WTC11 (cell line): Measurements from ENCODE around the gene NPTN. TPM values are rescaled to one million over a fixed set of nuclear protein-coding genes. Genes with fewer than 3 reads are reported as not detected.

Experiments used
- ATAC-seq: fragments of 200-7000 bp; cut with Tn5 transposase; 2 replicates; pipeline ENCODE4 v1.10.0; 2021; ENCODE audit warnings: mild to moderate bottlenecking, moderate library complexity
- CTCF ChIA-PET: fragments of 300-600 bp; sonication (Branson Sonifier 250); formaldehyde crosslinking; loops from one replicate; lab custom pipeline; 2021; ENCODE audit warnings: antibody characterized with exemption; lab: Charles Lee
- POLR2A ChIA-PET: fragments of 350-600 bp; sonication (Branson Sonifier 250); formaldehyde crosslinking; loops from one replicate; lab custom pipeline; 2021; ENCODE audit warnings: antibody characterized with exemption; lab: Charles Lee
- DNase-seq: peaks from one replicate; pipeline ENCODE4 v3.0.0; 2021; ENCODE audit warnings: low spot score
- H3K27ac Mint-ChIP-seq: 2 replicates; pipeline ENCODE4 v1.8.0; 2021; ENCODE audit warnings: mixed read lengths
- H3K27me3 Mint-ChIP-seq: 2 replicates; pipeline ENCODE4 v1.8.0; 2021; ENCODE audit warnings: low read depth, mild to moderate bottlenecking, moderate library complexity, mixed read lengths
- H3K36me3 Mint-ChIP-seq: 2 replicates; pipeline ENCODE4 v1.8.0; 2021; ENCODE audit warnings: mixed read lengths
- H3K4me1 Mint-ChIP-seq: 2 replicates; pipeline ENCODE4 v1.8.0; 2022; ENCODE audit warnings: mixed read lengths
- H3K4me3 Mint-ChIP-seq: 2 replicates; pipeline ENCODE4 v1.8.0; 2021; ENCODE audit warnings: mild to moderate bottlenecking, moderate library complexity, mixed read lengths
- H3K9me3 Mint-ChIP-seq: 2 replicates; pipeline ENCODE4 v1.8.0; 2021; ENCODE audit warnings: mixed read lengths
- AFF4 ChIP-seq: sonication (generic); formaldehyde crosslinking; IDR thresholded peaks from 2 replicates; pipeline ENCODE4 v1.8.1; 2023; ENCODE audit warnings: mild to moderate bottlenecking, missing genetic modification reagents, borderline replicate concordance
- ATF2 ChIP-seq: sonication (generic); formaldehyde crosslinking; IDR thresholded peaks from 2 replicates; pipeline ENCODE4 v1.8.1; 2022; ENCODE audit warnings: low read depth, missing genetic modification reagents, borderline replicate concordance
- MYBL2 ChIP-seq: sonication (generic); formaldehyde crosslinking; IDR thresholded peaks from 2 replicates; pipeline ENCODE4 v1.8.1; 2023; ENCODE audit warnings: mild to moderate bottlenecking, moderate library complexity, missing genetic modification reagents
- STAT6 ChIP-seq: sonication (generic); formaldehyde crosslinking; conservative IDR thresholded peaks from 2 replicates; pipeline ENCODE4 v1.8.1; 2023; ENCODE audit warnings: mild to moderate bottlenecking, low read depth, missing genetic modification reagents, moderate library complexity
- USF2 ChIP-seq: sonication (generic); formaldehyde crosslinking; IDR thresholded peaks from 2 replicates; pipeline ENCODE4 v1.8.1; 2023; ENCODE audit warnings: mild to moderate bottlenecking, missing genetic modification reagents, moderate library complexity
- ZNF219 ChIP-seq: sonication (generic); formaldehyde crosslinking; IDR thresholded peaks from 2 replicates; pipeline ENCODE4 v1.8.0; 2023; ENCODE audit warnings: missing genetic modification reagents, mild to moderate bottlenecking, borderline replicate concordance
- ZNF263 ChIP-seq: sonication (generic); formaldehyde crosslinking; IDR thresholded peaks from 2 replicates; pipeline ENCODE4 v1.8.1; 2022; ENCODE audit warnings: low read depth, mild to moderate bottlenecking, moderate library complexity, missing genetic modification reagents
- ZNF423 ChIP-seq: fragments of 250-450 bp; sonication (Bioruptor Pico); IDR thresholded peaks from 2 replicates; pipeline ENCODE4 v2.1.2; 2022; ENCODE audit warnings: mild to moderate bottlenecking, moderate library complexity
- ZNF671 ChIP-seq: fragments of 250-450 bp; sonication (Bioruptor Pico); IDR thresholded peaks from 2 replicates; pipeline ENCODE4 v1.8.0; 2021; ENCODE audit warnings: mild to moderate bottlenecking
- ZSCAN18 ChIP-seq: fragments of 250-450 bp; sonication (Bioruptor Pico); IDR thresholded peaks from 2 replicates; pipeline ENCODE4 v2.1.2; 2022; ENCODE audit warnings: mild to moderate bottlenecking, moderate library complexity
- total RNA-seq: library from RNA; stranded (reverse); gene quantifications from 3 replicates; pipeline ENCODE4 v1.2.3, GENCODE V29; 2021
- TF ChIP-seq, protein P1 (sequence below): sonication (generic); formaldehyde crosslinking; IDR thresholded peaks from 2 replicates; pipeline ENCODE4 v1.8.1; 2022; ENCODE audit warnings: mild to moderate bottlenecking, missing genetic modification reagents, moderate library complexity, borderline replicate concordance
- TF ChIP-seq, protein P2 (sequence below): sonication (generic); formaldehyde crosslinking; IDR thresholded peaks from 2 replicates; pipeline ENCODE4 v1.8.0; 2022; ENCODE audit warnings: mild to moderate bottlenecking, missing genetic modification reagents
- TF ChIP-seq, protein P3 (sequence below): fragments of 250-450 bp; sonication (Bioruptor Pico); IDR thresholded peaks from 2 replicates; pipeline ENCODE4 v1.9.0; 2021; ENCODE audit warnings: mild to moderate bottlenecking
- TF ChIP-seq, protein P4 (sequence below): sonication (generic); formaldehyde crosslinking; IDR thresholded peaks from 2 replicates; pipeline ENCODE4 v1.8.0; 2023; ENCODE audit warnings: mild to moderate bottlenecking, missing genetic modification reagents

Gene NPTN
- total RNA-seq, 1 experiment from 2014 or later, result 116 TPM

- POLR2A ChIA-PET, result interaction anchor here (0.6 to 1.0 kb wide), 3 partner anchors 13 to 136 kb away, joined by 3 to 5 read pairs (median 4); no protein-coding TSS in a partner anchor
- peak; percentile 73 for ATAC-seq
- no peaks in the 10 kb centered on the region for H3K9me3 Mint-ChIP-seq
- H3K27me3 Mint-ChIP-seq, result no peaks in the 10 kb centered on the region
- no peaks in the 10 kb centered on the region for H3K36me3 Mint-ChIP-seq
- peak overlapping the region; percentile 14; the same call in 1 of the 2 replicates for H3K4me3 Mint-ChIP-seq
- peak overlapping the region; percentile 90 for H3K27ac Mint-ChIP-seq
- TF ChIP-seq USF2 (CRISPR knock-in tag) (no peak), AFF4 (CRISPR knock-in tag) (no peak), STAT6 (CRISPR knock-in tag) (no peak), MYBL2 (CRISPR knock-in tag) (no peak)
- TF ChIP-seq, protein P1, sequence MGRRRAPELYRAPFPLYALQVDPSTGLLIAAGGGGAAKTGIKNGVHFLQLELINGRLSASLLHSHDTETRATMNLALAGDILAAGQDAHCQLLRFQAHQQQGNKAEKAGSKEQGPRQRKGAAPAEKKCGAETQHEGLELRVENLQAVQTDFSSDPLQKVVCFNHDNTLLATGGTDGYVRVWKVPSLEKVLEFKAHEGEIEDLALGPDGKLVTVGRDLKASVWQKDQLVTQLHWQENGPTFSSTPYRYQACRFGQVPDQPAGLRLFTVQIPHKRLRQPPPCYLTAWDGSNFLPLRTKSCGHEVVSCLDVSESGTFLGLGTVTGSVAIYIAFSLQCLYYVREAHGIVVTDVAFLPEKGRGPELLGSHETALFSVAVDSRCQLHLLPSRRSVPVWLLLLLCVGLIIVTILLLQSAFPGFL (CRISPR knock-in tag), result no peak
- TF ChIP-seq, protein P2, sequence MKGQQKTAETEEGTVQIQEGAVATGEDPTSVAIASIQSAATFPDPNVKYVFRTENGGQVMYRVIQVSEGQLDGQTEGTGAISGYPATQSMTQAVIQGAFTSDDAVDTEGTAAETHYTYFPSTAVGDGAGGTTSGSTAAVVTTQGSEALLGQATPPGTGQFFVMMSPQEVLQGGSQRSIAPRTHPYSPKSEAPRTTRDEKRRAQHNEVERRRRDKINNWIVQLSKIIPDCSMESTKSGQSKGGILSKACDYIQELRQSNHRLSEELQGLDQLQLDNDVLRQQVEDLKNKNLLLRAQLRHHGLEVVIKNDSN (CRISPR knock-in tag), result no peak
- CTCF ChIA-PET, result interaction anchor here (0.7 to 2.6 kb wide), 17 partner anchors 13 to 895 kb away, joined by 3 to 29 read pairs (median 3); partner anchors contain the start of gene NPTN
- peaks cover 63% of the 10 kb centered on the region for H3K4me1 Mint-ChIP-seq
- no peak for DNase-seq
These were observed 15.8 kb downstream of the NPTN start for GRCh38 chr15:73617301-73617831.

DNA sequence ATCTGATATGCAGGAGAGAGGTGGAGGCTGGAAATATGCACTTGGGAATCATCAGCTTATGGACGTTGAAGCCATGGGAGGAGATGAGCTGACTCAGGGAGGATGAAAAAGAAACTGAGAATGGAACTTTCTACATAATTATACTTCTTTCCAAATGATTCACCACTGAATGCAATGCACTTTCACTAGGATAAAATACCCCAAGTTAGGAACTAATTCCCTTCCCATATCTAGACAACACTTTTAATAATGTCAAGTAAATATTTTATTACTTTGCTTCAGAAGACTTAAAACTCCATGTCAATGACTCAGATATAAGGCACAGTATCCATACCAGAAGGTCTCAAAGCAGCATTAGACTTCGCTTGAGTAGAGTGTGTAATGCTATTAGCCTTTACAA, 24.2 kb downstream of the NPTN start:
- H3K27me3 Mint-ChIP-seq, result 0 out of 2 replicates have a peak, but pooled peaks cover 2% of the 10 kb centered on the region
- ATAC-seq (no peak), DNase-seq (no peak)
- ChIA-PET POLR2A (no interaction called here), CTCF (interaction anchor here (1.6 to 10.5 kb wide), 3 partner anchors 27 to 91 kb away, joined by 6 to 74 read pairs (median 8); no protein-coding TSS in a partner anchor)
- H3K27ac Mint-ChIP-seq, result peak overlapping the region; percentile 3; the same call in 1 of the 2 replicates
- H3K4me3 Mint-ChIP-seq, result no peak overlapping the region
- H3K36me3 Mint-ChIP-seq, result no peaks in the 10 kb centered on the region
- H3K9me3 Mint-ChIP-seq, result no peaks in the 10 kb centered on the region
- H3K4me1 Mint-ChIP-seq, result peaks cover 45% of the 10 kb centered on the region
- TF ChIP-seq, protein P3, sequence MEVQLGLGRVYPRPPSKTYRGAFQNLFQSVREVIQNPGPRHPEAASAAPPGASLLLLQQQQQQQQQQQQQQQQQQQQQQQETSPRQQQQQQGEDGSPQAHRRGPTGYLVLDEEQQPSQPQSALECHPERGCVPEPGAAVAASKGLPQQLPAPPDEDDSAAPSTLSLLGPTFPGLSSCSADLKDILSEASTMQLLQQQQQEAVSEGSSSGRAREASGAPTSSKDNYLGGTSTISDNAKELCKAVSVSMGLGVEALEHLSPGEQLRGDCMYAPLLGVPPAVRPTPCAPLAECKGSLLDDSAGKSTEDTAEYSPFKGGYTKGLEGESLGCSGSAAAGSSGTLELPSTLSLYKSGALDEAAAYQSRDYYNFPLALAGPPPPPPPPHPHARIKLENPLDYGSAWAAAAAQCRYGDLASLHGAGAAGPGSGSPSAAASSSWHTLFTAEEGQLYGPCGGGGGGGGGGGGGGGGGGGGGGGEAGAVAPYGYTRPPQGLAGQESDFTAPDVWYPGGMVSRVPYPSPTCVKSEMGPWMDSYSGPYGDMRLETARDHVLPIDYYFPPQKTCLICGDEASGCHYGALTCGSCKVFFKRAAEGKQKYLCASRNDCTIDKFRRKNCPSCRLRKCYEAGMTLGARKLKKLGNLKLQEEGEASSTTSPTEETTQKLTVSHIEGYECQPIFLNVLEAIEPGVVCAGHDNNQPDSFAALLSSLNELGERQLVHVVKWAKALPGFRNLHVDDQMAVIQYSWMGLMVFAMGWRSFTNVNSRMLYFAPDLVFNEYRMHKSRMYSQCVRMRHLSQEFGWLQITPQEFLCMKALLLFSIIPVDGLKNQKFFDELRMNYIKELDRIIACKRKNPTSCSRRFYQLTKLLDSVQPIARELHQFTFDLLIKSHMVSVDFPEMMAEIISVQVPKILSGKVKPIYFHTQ (CRISPR knock-in tag), result no peak
- TF ChIP-seq ATF2 (CRISPR knock-in tag), result no peak
- TF ChIP-seq ZNF423 (CRISPR knock-in tag), result no peak
- TF ChIP-seq ZSCAN18 (CRISPR knock-in tag), result no peak
- no peak for TF ChIP-seq ZNF671 (CRISPR knock-in tag)
- no peak for TF ChIP-seq ZNF263 (CRISPR knock-in tag)
- TF ChIP-seq, protein P4, sequence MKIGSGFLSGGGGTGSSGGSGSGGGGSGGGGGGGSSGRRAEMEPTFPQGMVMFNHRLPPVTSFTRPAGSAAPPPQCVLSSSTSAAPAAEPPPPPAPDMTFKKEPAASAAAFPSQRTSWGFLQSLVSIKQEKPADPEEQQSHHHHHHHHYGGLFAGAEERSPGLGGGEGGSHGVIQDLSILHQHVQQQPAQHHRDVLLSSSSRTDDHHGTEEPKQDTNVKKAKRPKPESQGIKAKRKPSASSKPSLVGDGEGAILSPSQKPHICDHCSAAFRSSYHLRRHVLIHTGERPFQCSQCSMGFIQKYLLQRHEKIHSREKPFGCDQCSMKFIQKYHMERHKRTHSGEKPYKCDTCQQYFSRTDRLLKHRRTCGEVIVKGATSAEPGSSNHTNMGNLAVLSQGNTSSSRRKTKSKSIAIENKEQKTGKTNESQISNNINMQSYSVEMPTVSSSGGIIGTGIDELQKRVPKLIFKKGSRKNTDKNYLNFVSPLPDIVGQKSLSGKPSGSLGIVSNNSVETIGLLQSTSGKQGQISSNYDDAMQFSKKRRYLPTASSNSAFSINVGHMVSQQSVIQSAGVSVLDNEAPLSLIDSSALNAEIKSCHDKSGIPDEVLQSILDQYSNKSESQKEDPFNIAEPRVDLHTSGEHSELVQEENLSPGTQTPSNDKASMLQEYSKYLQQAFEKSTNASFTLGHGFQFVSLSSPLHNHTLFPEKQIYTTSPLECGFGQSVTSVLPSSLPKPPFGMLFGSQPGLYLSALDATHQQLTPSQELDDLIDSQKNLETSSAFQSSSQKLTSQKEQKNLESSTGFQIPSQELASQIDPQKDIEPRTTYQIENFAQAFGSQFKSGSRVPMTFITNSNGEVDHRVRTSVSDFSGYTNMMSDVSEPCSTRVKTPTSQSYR, result no peak
- TF ChIP-seq ZNF219 (CRISPR knock-in tag), result no peak
